Inferior parietal cortex (tissue), 1 donor: Measurements from ENCODE around the gene VENTX.
"Not testable (repeated sequence)": the region's sequence is repeated elsewhere in the genome, so short reads cannot be mapped to it uniquely, and the experiment has no call there.

Experiments
- DNase-seq: peaks from one replicate; pipeline ENCODE4 v3.0.0-alpha.2; 2016; ENCODE audit errors: extremely low spot score

The VENTX gene

GRCh38 chr10:133254421-133255120 lies 16.9 kb downstream of the VENTX start:
- DNase-seq: no peak

- DNase-seq: no peak
Observed at GRCh38 chr10:133255323-133255722, 17.7 kb downstream of the VENTX start.

GRCh38 chr10:133257489-133258065 lies 19.9 kb downstream of the VENTX start:
- DNase-seq: no peak

GRCh38 chr10:133258066-133258817 lies 20.6 kb downstream of the VENTX start:
- no peak for DNase-seq

GRCh38 chr10:133258818-133259601 lies 21.4 kb downstream of the VENTX start:
- no peak for DNase-seq

- DNase-seq: no peak
Observed at GRCh38 chr10:133259602-133259989, 21.9 kb downstream of the VENTX start.

GRCh38 chr10:133260895-133261725 lies 23.5 kb downstream of the VENTX start:
- no peak for DNase-seq

GRCh38 chr10:133261726-133262325 lies 24.2 kb downstream of the VENTX start:
- no peak for DNase-seq

- no peak for DNase-seq
Observed at GRCh38 chr10:133262696-133263095, 25.0 kb downstream of the VENTX start.

- DNase-seq: no peak
Observed at GRCh38 chr10:133263674-133264073, 26.0 kb downstream of the VENTX start.

- no peak for DNase-seq
Observed at GRCh38 chr10:133264461-133264860, 26.8 kb downstream of the VENTX start.

GRCh38 chr10:133265052-133265451 lies 27.4 kb downstream of the VENTX start:
- DNase-seq: not testable (repeated sequence)

GRCh38 chr10:133266056-133266795 lies 28.6 kb downstream of the VENTX start:
- DNase-seq: no peak

- DNase-seq: no peak
Observed at GRCh38 chr10:133267293-133267692, 29.6 kb downstream of the VENTX start.

GRCh38 chr10:133267829-133268228 lies 30.2 kb downstream of the VENTX start:
- no peak for DNase-seq

GRCh38 chr10:133268532-133268931 lies 30.9 kb downstream of the VENTX start:
- DNase-seq: no peak

- DNase-seq: no peak
Observed at GRCh38 chr10:133269367-133269766, 31.7 kb downstream of the VENTX start.

GRCh38 chr10:133270204-133270603 lies 32.5 kb downstream of the VENTX start:
- DNase-seq: no peak

- no peak for DNase-seq
Observed at GRCh38 chr10:133270773-133271297, 33.2 kb downstream of the VENTX start.
